GM19351 (cell line): ENCODE measurements around the gene SELENOK.
A peak's percentile ranks its signal among the peaks of the same experiment; 100 is the strongest.
"Not testable (repeated sequence)": the region's sequence is repeated elsewhere in the genome, so short reads cannot be mapped to it uniquely, and the experiment has no call there.

Experiments used
- ATAC-seq: cut with Tn5 transposase; IDR thresholded peaks from one replicate; pipeline ENCODE4 v1.9.1; 2021; ENCODE audit warnings: mild to moderate bottlenecking, moderate library complexity; ENCODE audit not compliant: unreplicated experiment

SELENOK gene

GRCh38 chr3:53891497-53892285, at the start of gene SELENOK:
SELENOK (minus strand) TSS chr3:53891859.
- ATAC-seq = peak; percentile 95

- no peak for ATAC-seq
These were observed 49.5 kb upstream of the SELENOK start for GRCh38 chr3:53941184-53941583.

DNA sequence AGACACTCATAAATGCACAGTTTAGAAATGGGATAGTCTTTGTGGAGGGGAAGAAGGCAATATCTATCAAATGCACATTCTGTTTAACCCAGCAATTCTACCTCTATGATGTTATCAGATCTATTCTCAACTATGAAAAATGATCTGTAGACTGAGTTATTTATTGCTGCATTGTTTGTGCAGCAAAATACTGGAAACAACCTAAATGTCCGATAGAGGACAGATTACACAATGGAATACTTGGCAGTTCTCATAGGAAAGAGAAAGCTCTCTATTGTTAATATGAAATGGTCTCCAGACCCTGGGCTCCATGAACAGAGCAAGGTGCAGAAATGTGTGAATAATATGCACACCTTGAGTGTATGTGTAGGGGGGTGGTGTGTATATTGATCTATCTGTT, 49.0 kb upstream of the SELENOK start:
- no peak for ATAC-seq

- no peak for ATAC-seq
These were observed 48.2 kb upstream of the SELENOK start for GRCh38 chr3:53939813-53940212.

DNA sequence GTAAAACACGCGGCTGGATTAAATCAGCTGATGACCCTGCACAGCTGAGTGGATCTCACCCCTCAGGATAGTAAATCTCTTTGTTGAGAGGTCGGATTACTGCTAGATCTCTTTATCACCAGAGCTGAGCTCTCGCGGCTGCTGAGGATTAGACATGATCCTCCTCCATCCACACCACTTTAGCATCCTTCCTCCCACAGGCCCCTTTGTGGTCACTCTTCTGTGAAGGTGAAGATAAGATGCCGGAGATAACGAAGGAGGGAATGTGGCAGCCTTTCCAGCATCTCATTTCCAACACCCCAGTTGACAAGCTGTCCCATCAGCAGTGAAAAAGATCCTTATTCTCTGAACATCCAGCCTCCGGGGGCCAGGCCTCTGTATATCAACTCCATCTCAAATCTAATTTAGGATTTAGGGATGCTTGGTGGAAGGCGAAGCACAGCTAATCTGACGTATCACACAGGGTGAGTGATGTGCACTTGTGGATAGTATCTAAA, 47.5 kb upstream of the SELENOK start:
- no peak for ATAC-seq

GRCh38 chr3:53938645-53939044, 47.0 kb upstream of the SELENOK start:
- ATAC-seq = peak; percentile 73

DNA sequence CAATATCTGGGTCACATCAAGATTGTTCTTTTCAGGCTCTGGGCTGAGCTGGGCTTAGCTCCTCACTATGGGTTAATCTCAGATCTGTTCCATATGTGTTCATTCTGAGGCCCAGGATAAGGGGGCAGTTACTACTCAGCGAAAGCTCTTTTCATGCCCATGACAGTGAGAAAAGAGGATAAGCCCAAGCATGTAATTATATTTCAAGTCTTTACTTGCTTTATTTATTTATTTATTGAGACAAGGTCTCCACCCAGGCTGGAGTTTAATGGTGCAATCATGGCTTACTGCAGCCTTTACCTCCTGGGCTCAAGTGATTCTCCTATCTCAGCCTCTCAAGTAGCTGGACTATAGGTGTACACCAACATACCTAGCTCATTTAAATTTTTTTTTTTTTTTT, 44.7 kb upstream of the SELENOK start:
- no peak for ATAC-seq

DNA sequence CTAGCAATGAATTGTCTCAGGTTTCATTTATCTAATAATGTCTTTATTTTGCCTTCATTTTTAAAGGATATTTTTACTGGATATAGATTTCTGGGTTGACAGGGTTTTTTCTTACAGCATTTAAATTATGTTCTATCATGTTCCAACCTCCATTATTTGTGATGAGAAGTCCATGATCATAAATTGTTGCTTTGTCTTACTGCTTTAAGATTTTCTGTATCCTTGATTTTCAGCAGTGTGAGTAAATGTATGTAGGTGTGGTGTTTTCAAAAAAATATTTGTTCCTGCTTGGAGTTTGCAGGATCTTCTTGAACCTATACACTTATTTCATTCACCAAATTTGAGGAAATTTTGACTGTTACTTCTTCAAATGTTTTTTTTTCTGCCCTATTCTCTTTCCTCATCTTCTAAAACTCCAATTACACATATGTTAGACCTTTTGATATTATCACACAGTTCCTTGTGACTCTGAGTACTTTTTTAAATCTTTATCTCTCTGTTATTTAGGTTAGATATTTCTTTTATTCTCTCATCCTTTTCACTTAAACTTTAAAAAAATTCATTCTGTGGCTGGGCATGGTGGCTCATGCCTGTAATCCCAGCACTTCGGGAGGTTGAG, 43.7 kb upstream of the SELENOK start:
- no peak for ATAC-seq

DNA sequence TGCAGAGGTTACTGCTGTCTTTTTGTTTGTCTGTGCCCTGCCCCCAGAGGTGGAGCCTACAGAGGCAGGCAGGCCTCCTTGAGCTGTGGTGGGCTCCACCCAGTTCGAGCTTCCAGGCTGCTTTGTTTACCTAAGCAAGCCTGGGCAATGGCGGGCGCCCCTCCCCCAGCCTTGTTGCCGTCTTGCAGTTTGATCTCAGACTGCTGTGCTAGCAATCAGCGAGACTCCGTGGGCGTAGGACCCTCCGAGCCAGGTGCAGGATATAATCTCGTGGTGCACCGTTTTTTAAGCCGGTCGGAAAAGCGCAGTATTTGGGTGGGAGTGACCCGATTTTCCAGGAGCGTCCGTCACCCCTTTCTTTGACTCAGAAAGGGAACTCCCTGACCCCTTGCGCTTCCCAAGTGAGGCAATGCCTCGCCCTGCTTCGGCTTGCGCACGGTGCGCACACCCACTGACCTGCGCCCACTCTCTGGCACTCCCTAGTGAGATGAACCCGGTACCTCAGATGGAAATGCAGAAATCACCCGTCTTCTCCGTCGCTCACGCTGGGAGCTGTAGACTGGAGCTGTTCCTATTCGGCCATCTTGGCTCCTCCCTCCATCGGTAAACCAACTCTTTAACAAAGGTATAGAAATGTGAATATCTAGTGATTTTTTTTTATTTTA, 35.7 kb upstream of the SELENOK start:
- not testable (repeated sequence) for ATAC-seq

- no peak for ATAC-seq
These were observed 29.6 kb upstream of the SELENOK start for GRCh38 chr3:53921296-53921695.

DNA sequence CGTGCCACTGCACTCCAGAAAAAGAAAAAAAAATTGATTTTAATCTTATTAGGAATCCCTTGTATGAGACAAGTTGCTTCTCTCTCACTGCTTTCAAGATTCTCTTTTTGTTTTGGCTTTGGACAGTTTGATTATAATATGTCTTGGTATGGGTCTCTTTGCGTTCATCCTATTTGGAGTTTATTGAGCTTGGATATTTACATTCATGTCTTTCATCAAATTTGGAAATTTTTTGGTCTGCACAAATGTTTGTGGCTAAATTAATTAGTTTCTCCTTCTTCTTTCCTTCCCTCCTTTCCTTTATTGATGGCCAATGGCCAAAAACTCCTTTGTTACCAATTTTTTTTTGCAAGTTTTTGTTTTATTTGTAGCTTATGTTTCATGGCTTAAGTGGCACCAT, 28.1 kb upstream of the SELENOK start:
- ATAC-seq = no peak

DNA sequence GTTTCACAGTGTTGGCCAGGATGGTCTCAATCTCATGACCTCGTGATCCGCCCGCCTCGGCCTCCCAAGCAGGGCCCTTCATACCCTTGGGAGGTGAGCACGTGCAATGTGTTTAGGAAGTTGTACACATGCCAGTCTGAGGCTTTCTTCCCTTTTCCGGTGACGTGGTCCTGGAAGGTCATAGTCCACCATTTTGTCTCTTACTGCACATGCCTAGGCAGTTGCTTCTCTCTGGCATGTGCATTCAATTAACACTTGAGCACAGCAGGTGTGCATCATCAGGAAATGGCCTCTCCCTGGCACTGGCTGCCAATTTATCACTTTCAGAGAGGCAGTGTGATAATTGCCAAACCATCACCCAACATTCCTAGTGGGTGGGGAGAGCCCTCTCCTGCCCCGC, 21.7 kb upstream of the SELENOK start:
- no peak for ATAC-seq

- no peak for ATAC-seq
These were observed 11.1 kb upstream of the SELENOK start for GRCh38 chr3:53902711-53903110.

DNA sequence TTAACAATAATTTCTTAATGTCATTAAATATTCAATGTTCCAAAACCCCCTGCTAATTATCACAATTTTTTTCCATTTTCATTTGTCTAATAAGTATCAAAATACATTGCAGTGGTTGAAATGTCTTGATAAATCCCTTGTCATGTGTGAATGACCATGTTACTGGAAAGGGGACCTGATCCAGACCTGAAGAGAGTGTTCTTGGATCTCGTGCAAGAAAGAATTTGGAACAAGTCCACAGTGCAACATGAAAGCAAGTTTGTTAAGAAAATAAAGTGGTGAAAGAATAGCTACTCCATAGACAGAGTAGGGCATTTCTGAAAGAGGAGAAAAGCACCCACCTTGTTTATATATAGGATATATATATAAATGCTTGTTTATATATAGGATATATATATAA, 10.4 kb upstream of the SELENOK start:
- no peak for ATAC-seq

DNA sequence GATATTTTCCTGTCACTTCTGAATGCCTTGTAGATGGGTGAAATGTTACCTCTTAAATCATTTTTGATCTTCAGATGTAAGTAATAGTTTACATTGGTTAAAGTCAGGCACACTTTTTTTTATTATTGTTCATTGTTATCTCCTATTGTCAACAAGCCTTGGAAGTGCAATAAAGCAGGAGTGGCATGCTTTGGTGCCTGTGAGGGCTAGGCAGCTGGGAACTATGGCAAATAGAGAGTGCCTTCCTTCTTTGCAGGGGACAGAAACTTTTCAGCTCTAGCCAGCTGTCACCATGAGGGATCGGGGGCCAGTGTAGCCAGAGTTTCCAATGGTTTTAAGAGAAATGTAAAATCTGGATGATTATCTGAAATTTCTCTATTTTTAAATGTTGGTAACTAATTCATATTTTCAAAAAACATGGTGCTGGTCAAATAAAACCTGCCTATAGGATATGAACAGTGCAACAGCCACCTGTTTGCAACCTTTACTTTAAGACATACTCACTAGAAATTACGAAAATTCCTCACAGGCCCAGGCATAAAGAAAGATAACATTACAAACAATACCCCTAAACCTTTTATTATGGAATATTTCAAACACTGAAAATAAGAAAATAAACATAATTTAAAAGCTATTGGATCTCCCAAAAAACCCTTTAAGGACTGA, 9.1 kb upstream of the SELENOK start:
- no peak for ATAC-seq

DNA sequence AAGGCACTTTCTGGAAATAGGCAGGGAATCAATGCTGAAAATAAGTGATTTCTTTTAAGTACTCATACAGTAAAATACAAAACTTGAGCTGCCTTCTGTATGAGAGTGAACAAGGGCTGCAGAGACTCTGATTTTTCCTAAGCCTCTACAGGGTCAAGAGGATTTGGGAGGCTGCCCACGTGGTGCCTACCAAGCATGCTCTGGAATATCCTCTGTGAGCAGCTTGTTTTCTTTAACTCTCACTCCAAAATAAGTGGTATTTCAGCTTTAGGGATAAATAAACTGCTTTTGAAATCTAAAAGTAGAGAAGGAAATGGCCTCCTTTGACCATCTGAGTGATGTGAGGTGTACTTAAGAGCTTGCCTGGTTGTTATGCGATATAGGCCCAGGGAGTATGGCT, 8.1 kb upstream of the SELENOK start:
- ATAC-seq = no peak

GRCh38 chr3:53892286-53892637, 603 bp upstream of the SELENOK start:
- no peak for ATAC-seq

GRCh38 chr3:53890726-53891475, 758 bp downstream of the SELENOK start:
- ATAC-seq = peak; percentile 15

DNA sequence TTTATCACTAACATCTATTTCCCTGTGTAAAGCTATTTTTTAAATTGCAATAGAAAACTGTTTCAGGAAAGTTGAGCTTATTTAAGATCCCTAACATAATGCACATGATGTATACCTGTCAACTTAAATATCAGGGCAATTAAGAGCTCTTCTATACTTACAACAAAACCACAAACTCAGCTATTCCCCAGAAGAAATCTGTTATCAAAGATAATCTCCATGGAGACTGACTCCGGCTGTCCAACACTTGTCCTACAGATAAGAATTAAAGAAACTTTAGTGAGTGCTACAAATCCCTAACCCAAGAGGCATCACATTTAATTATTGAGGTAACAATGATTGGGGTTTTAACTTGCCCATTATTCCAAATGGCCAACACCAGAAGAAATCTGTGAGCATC, 3.4 kb downstream of the SELENOK start:
- ATAC-seq = no peak

- no peak for ATAC-seq
These were observed 4.2 kb downstream of the SELENOK start for GRCh38 chr3:53887446-53887845.

DNA sequence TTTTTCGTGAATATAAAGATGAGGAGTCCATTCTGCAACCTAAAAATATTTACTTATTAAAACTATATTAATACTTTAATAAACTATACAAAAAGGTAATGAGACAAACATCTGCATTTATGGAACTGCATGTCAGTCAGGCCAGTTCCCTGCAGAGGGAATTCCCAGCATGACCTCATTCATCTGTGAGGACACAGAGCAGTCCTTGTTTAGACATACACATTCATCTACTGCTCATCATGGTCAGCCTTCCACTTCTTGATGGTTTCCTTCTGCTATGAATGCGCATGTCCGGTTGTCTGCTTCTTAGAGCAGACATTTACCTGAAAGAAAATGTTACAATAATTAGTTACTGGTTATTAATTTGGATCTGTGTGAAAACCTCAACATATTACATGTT, 6.4 kb downstream of the SELENOK start:
- no peak for ATAC-seq
